Measurements from ENCODE around the gene PTPRK.

PTPRK gene

GRCh38 chr6:128065072-128065471 is 455.3 kb downstream of the PTPRK start:
- H3K4me2 ChIP-seq (ENCODE audit: low read length) = no peak overlapping the region
- H3K79me1 ChIP-seq (ENCODE audit: low read length) = no peaks in the 10 kb centered on the region
- H3K4me1 ChIP-seq (ENCODE audit: control insufficient read depth, low read depth, low read length) = no peaks in the 10 kb centered on the region
- no peak overlapping the region for H3K4ac ChIP-seq (ENCODE audit: low read depth, low read length)
- no peak overlapping the region for H3K27ac ChIP-seq (ENCODE audit: low read depth, low read length)
- no peak overlapping the region for H4K5ac ChIP-seq (ENCODE audit: low read length)
- H4K8ac ChIP-seq (ENCODE audit: low read depth, low read length) = no peak overlapping the region
- no peaks in the 10 kb centered on the region for H3K79me2 ChIP-seq (ENCODE audit: control insufficient read depth, insufficient read depth, low read length)
- no peak overlapping the region for H2BK15ac ChIP-seq (replicated peaks; ENCODE audit: low read depth)
- no peaks in the 10 kb centered on the region for H3K36me3 ChIP-seq (ENCODE audit: control insufficient read depth, insufficient read depth, low read length)
- H2BK5ac ChIP-seq (ENCODE audit: low read length) = no peak overlapping the region
- H3K27me3 ChIP-seq (ENCODE audit: insufficient read depth, low read length, poor library complexity) = no peaks in the 10 kb centered on the region
- H3K18ac ChIP-seq (ENCODE audit: low read length) = no peak overlapping the region
- H2AK5ac ChIP-seq (ENCODE audit: low read length) = no peak overlapping the region
- no peak overlapping the region for H3K23ac ChIP-seq (ENCODE audit: low read length)
- H3K56ac ChIP-seq (ENCODE audit: low read length) = no peak overlapping the region
- WGBS (ENCODE audit: extremely low coverage, insufficient coverage, low lambda C conversion rate) = no CpG with 5 or more reads among the region's 3 CpGs
- H3K9ac ChIP-seq (ENCODE audit: low read length) = no peak overlapping the region
- DNase-seq = no peak
- H3K4me3 ChIP-seq (ENCODE audit: low read length) = no peak overlapping the region
- no peak overlapping the region for H2BK120ac ChIP-seq (ENCODE audit: low read depth, low read length)

- Histone ChIP-seq H3K4me3 (ENCODE audit: low read length) (no peak overlapping the region), H4K5ac (ENCODE audit: low read length) (no peak overlapping the region), H4K8ac (ENCODE audit: low read depth, low read length) (no peak overlapping the region), H3K36me3 (ENCODE audit: control insufficient read depth, insufficient read depth, low read length) (no peaks in the 10 kb centered on the region), H2BK120ac (ENCODE audit: low read depth, low read length) (no peak overlapping the region), H3K56ac (ENCODE audit: low read length) (no peak overlapping the region), H3K18ac (ENCODE audit: low read length) (no peak overlapping the region), H3K27me3 (ENCODE audit: insufficient read depth, low read length, poor library complexity) (no peaks in the 10 kb centered on the region), H3K4me1 (ENCODE audit: control insufficient read depth, low read depth, low read length) (no peaks in the 10 kb centered on the region), H3K27ac (ENCODE audit: low read depth, low read length) (no peak overlapping the region), H3K9ac (ENCODE audit: low read length) (no peak overlapping the region), H3K4ac (ENCODE audit: low read depth, low read length) (no peak overlapping the region), H2BK5ac (ENCODE audit: low read length) (no peak overlapping the region), H3K23ac (ENCODE audit: low read length) (no peak overlapping the region), H3K79me1 (ENCODE audit: low read length) (no peaks in the 10 kb centered on the region), H3K79me2 (ENCODE audit: control insufficient read depth, insufficient read depth, low read length) (no peaks in the 10 kb centered on the region), H3K4me2 (ENCODE audit: low read length) (no peak overlapping the region), H2AK5ac (ENCODE audit: low read length) (no peak overlapping the region), H2BK15ac (replicated peaks; ENCODE audit: low read depth) (no peak overlapping the region)
- DNase-seq = no peak
- WGBS (ENCODE audit: extremely low coverage, insufficient coverage, low lambda C conversion rate) = no CpG with 5 or more reads among the region's 2 CpGs
These were observed 455.9 kb downstream of the PTPRK start for GRCh38 chr6:128064540-128064895.

DNA sequence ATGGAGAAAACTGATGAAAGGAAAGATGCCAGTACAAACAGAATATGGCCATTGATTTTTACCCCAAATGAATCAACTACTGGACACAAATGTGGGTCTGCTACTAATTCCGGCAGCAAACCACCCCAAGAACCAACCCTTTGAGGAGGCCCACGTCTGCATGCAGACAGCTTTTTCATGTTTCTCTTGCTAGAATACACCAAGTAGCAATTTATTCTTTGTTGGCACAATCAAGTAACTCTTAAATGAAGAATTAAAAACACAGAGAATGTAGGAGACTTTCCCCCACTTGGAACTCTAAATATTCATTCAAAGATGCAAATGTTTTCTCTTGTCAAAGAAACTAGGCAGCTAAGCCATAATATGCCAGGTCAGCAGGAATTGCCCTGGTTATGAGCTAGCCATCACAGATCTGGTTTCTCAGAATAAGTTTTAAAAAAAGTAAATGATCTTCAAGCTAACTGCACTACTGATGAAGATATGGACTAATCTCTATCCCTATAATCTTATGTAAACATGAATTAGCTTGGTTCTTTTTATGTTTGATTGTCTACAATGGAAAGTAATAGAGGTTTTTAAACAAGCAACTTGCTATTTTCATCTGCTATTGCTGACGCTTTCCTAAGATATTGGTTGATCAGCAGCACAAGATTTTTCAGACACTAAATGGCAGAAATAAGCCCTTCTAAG is 456.4 kb downstream of the PTPRK start:
- no peaks in the 10 kb centered on the region for H3K27me3 ChIP-seq (ENCODE audit: insufficient read depth, low read length, poor library complexity)
- H3K79me1 ChIP-seq (ENCODE audit: low read length) = no peaks in the 10 kb centered on the region
- H3K9ac ChIP-seq (ENCODE audit: low read length) = no peak overlapping the region
- H2AK5ac ChIP-seq (ENCODE audit: low read length) = no peak overlapping the region
- DNase-seq = no peak
- no peak overlapping the region for H3K23ac ChIP-seq (ENCODE audit: low read length)
- no peak overlapping the region for H3K4me3 ChIP-seq (ENCODE audit: low read length)
- no peak overlapping the region for H3K4ac ChIP-seq (ENCODE audit: low read depth, low read length)
- H2BK5ac ChIP-seq (ENCODE audit: low read length) = no peak overlapping the region
- H3K18ac ChIP-seq (ENCODE audit: low read length) = no peak overlapping the region
- no peak overlapping the region for H4K5ac ChIP-seq (ENCODE audit: low read length)
- no peak overlapping the region for H3K27ac ChIP-seq (ENCODE audit: low read depth, low read length)
- H3K56ac ChIP-seq (ENCODE audit: low read length) = no peak overlapping the region
- no peak overlapping the region for H4K8ac ChIP-seq (ENCODE audit: low read depth, low read length)
- no peaks in the 10 kb centered on the region for H3K79me2 ChIP-seq (ENCODE audit: control insufficient read depth, insufficient read depth, low read length)
- no peaks in the 10 kb centered on the region for H3K4me1 ChIP-seq (ENCODE audit: control insufficient read depth, low read depth, low read length)
- H3K36me3 ChIP-seq (ENCODE audit: control insufficient read depth, insufficient read depth, low read length) = no peaks in the 10 kb centered on the region
- no peak overlapping the region for H2BK120ac ChIP-seq (ENCODE audit: low read depth, low read length)
- H2BK15ac ChIP-seq (replicated peaks; ENCODE audit: low read depth) = no peak overlapping the region
- no peak overlapping the region for H3K4me2 ChIP-seq (ENCODE audit: low read length)
- no CpG with 5 or more reads among the region's 3 CpGs for WGBS (ENCODE audit: extremely low coverage, insufficient coverage, low lambda C conversion rate)

DNA sequence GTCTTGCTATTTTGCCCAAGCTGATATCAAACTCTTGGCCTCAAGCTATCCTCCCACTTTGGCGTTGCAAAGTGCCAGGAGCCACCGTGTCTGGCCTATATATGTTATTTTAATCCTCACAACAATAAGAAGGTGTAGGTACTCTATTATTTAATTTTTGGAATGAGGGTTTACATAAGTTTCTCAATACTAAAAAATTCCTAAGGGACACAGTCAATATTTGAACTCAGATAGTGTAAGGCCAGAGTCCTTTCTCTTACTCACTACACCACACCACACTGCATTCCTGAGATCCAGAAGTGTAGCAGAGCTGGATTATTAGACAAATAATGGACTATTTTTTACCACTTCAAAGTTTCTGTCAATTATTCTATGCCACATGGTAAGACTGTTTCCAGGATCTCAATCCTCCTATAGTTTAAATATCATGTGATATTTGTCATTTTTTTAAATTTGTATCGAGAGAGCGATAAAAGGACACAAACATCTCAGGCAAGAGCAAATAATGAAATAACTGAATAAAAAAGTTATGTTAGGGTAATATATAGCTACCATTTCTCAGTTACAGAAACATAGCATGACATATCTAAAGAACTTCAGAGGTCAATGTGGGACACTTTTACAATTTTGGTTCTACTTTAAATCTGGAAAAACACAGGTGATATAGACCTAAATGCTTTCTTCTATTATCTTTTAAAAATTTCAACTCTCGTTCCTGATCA is 457.4 kb downstream of the PTPRK start:
- WGBS (ENCODE audit: extremely low coverage, insufficient coverage, low lambda C conversion rate) = 100% methylated on average over 1 of the region's 5 CpGs

DNA sequence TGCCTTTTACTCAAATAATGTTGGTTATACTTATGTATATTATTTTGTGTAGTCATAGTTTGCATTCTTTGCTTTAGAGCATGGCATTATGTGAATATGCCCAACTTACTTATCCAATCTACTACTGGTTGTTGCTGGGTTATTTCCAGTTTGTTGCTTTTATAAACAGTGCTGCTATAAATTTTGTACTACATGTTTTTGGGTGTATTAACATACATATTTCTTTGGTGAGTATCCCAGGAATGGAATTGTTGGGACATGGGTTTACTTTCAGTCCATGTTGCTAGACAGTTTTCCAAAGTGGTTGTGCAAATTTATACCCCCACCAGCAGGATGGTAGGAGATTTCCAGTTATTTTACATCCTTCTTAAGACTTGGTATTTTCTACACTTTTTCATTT is 462.5 kb downstream of the PTPRK start:
- H2BK15ac ChIP-seq (replicated peaks; ENCODE audit: low read depth) = no peak overlapping the region
- H3K4me2 ChIP-seq (ENCODE audit: low read length) = no peak overlapping the region
- no peak overlapping the region for H3K18ac ChIP-seq (ENCODE audit: low read length)
- H3K79me2 ChIP-seq (ENCODE audit: control insufficient read depth, insufficient read depth, low read length) = no peaks in the 10 kb centered on the region
- H3K36me3 ChIP-seq (ENCODE audit: control insufficient read depth, insufficient read depth, low read length) = no peaks in the 10 kb centered on the region
- H4K8ac ChIP-seq (ENCODE audit: low read depth, low read length) = no peak overlapping the region
- H3K79me1 ChIP-seq (ENCODE audit: low read length) = no peaks in the 10 kb centered on the region
- no peak overlapping the region for H3K9ac ChIP-seq (ENCODE audit: low read length)
- no peak overlapping the region for H3K27ac ChIP-seq (ENCODE audit: low read depth, low read length)
- no peak overlapping the region for H3K23ac ChIP-seq (ENCODE audit: low read length)
- H3K4me1 ChIP-seq (ENCODE audit: control insufficient read depth, low read depth, low read length) = no peaks in the 10 kb centered on the region
- no peaks in the 10 kb centered on the region for H3K27me3 ChIP-seq (ENCODE audit: insufficient read depth, low read length, poor library complexity)
- H2AK5ac ChIP-seq (ENCODE audit: low read length) = no peak overlapping the region
- H3K4me3 ChIP-seq (ENCODE audit: low read length) = no peak overlapping the region
- no peak overlapping the region for H4K5ac ChIP-seq (ENCODE audit: low read length)
- H2BK120ac ChIP-seq (ENCODE audit: low read depth, low read length) = no peak overlapping the region
- DNase-seq = no peak
- H3K4ac ChIP-seq (ENCODE audit: low read depth, low read length) = no peak overlapping the region
- no peak overlapping the region for H3K56ac ChIP-seq (ENCODE audit: low read length)
- no peak overlapping the region for H2BK5ac ChIP-seq (ENCODE audit: low read length)

More for the DNA sequence above, 457.4 kb downstream of the PTPRK start:
- Histone ChIP-seq H3K79me2 (ENCODE audit: control insufficient read depth, insufficient read depth, low read length) (no peaks in the 10 kb centered on the region), H4K8ac (ENCODE audit: low read depth, low read length) (no peak overlapping the region), H3K27ac (ENCODE audit: low read depth, low read length) (no peak overlapping the region), H3K18ac (ENCODE audit: low read length) (no peak overlapping the region), H2BK5ac (ENCODE audit: low read length) (no peak overlapping the region), H3K36me3 (ENCODE audit: control insufficient read depth, insufficient read depth, low read length) (no peaks in the 10 kb centered on the region), H2BK120ac (ENCODE audit: low read depth, low read length) (no peak overlapping the region), H3K4me2 (ENCODE audit: low read length) (no peak overlapping the region), H3K27me3 (ENCODE audit: insufficient read depth, low read length, poor library complexity) (no peaks in the 10 kb centered on the region), H2BK15ac (replicated peaks; ENCODE audit: low read depth) (no peak overlapping the region), H3K4me1 (ENCODE audit: control insufficient read depth, low read depth, low read length) (no peaks in the 10 kb centered on the region), H3K4ac (ENCODE audit: low read depth, low read length) (no peak overlapping the region), H4K5ac (ENCODE audit: low read length) (no peak overlapping the region), H2AK5ac (ENCODE audit: low read length) (no peak overlapping the region), H3K56ac (ENCODE audit: low read length) (no peak overlapping the region), H3K9ac (ENCODE audit: low read length) (no peak overlapping the region), H3K4me3 (ENCODE audit: low read length) (no peak overlapping the region), H3K23ac (ENCODE audit: low read length) (no peak overlapping the region), H3K79me1 (ENCODE audit: low read length) (no peaks in the 10 kb centered on the region)
- DNase-seq = no peak

DNA sequence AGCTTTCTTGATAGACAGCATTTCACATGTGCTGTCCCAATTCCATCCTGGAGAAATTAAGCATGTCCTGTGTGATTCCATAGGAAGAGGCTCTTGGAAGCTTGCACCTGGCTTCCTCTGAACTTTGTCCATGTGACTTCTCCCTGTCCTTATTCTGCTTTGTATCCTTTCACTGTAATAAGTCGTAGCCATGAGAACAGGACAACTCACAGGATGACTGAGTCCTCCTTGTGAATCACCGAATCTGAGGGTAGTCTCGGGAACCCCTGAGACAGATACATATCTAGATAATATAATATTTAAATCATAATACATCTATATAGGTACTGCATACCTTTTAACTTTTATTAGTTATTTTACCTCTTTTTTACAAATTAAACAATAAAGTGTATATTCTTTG is 462.9 kb downstream of the PTPRK start:
- no CpG with 5 or more reads among the region's 3 CpGs for WGBS (ENCODE audit: extremely low coverage, insufficient coverage, low lambda C conversion rate)
- H2BK5ac ChIP-seq (ENCODE audit: low read length) = no peak overlapping the region

More for the DNA sequence above, 462.9 kb downstream of the PTPRK start:
- Histone ChIP-seq H4K8ac (ENCODE audit: low read depth, low read length) (no peak overlapping the region), H3K27ac (ENCODE audit: low read depth, low read length) (no peak overlapping the region), H2AK5ac (ENCODE audit: low read length) (no peak overlapping the region), H3K79me1 (ENCODE audit: low read length) (no peaks in the 10 kb centered on the region), H3K27me3 (ENCODE audit: insufficient read depth, low read length, poor library complexity) (no peaks in the 10 kb centered on the region), H2BK15ac (replicated peaks; ENCODE audit: low read depth) (no peak overlapping the region), H3K4me1 (ENCODE audit: control insufficient read depth, low read depth, low read length) (no peaks in the 10 kb centered on the region), H3K23ac (ENCODE audit: low read length) (no peak overlapping the region), H3K9ac (ENCODE audit: low read length) (no peak overlapping the region), H4K5ac (ENCODE audit: low read length) (no peak overlapping the region), H2BK120ac (ENCODE audit: low read depth, low read length) (no peak overlapping the region), H3K56ac (ENCODE audit: low read length) (no peak overlapping the region), H3K79me2 (ENCODE audit: control insufficient read depth, insufficient read depth, low read length) (no peaks in the 10 kb centered on the region), H3K4me2 (ENCODE audit: low read length) (no peak overlapping the region), H3K4me3 (ENCODE audit: low read length) (no peak overlapping the region), H3K36me3 (ENCODE audit: control insufficient read depth, insufficient read depth, low read length) (no peaks in the 10 kb centered on the region), H3K18ac (ENCODE audit: low read length) (no peak overlapping the region), H3K4ac (ENCODE audit: low read depth, low read length) (no peak overlapping the region)
- DNase-seq = no peak

Measured in mesendoderm (in vitro differentiated cells).